ENCODE results near the gene COL2A1.

- TF ChIP-seq CTCF (conservative IDR thresholded peaks at IDR 0.05), result no peak
- no peak for TF ChIP-seq EZH2 (IDR thresholded peaks at IDR 0.05; ENCODE audit: low read depth)
These were observed 28.5 kb downstream of the COL2A1 start for GRCh38 chr12:47975816-47976215.

Data from PC-9 (cell line).